ENCODE results near the gene PREX1.
"Not testable (repeated sequence)": the region's sequence is repeated elsewhere in the genome, so short reads cannot be mapped to it uniquely, and the experiment has no call there.

Gene PREX1

DNA sequence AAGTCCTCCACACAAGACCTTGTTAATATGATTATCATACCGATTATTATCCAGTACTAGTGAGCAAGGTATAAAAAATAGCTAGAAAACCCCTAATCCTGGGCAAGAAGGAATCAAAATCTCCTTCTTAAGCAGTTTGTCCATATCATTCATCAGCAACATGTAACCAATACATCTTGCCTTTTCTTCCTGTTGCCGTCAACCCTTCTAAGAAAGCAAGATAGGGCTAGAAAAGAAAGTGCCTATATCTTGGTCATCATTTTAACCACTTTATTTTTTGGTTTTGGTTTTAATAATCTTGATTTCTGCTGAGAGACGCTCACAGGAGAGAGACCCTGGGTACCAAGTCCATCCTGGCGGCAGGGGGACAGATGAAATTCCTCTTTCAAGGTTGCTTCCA, 27.2 kb upstream of the PREX1 start:
- H3K9me3 Mint-ChIP-seq: peaks cover 11% of the 10 kb centered on the region
- H3K27ac Mint-ChIP-seq: peak overlapping the region; percentile 66
- DNase-seq (ENCODE audit: low spot score): no peak
- peak overlapping the region; percentile 15 for H3K4me3 Mint-ChIP-seq
- peaks cover 3% of the 10 kb centered on the region for H3K27me3 Mint-ChIP-seq (ENCODE audit: low read depth)
- H3K4me1 Mint-ChIP-seq (ENCODE audit: low read depth): peaks cover 11% of the 10 kb centered on the region
- H3K36me3 Mint-ChIP-seq (ENCODE audit: low read depth): no peaks in the 10 kb centered on the region

DNA sequence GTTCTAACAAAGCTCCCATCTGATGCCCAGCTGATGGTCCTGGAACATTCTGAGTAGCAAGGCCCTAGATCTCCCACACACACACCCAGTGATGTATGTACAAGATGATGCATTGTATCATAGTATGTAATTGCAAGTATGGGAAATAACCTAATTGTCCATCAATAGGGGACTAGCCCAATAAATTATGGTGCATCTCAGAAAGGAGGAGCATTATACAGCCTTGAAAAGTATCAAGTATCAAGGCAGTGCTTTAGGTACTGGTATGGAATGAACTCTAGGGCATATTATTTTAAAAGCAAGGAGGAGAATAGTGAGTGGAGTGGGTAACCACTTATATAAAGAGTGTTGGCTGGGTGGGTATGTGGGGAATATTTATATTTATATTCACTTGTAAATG, 24.8 kb upstream of the PREX1 start:
- Mint-ChIP-seq H3K27ac (no peak overlapping the region), H3K27me3 (ENCODE audit: low read depth) (peaks cover 8% of the 10 kb centered on the region), H3K9me3 (peaks cover 11% of the 10 kb centered on the region), H3K4me1 (ENCODE audit: low read depth) (peaks cover 11% of the 10 kb centered on the region), H3K4me3 (no peak overlapping the region), H3K36me3 (ENCODE audit: low read depth) (no peaks in the 10 kb centered on the region)
- no peak for DNase-seq (ENCODE audit: low spot score)

- Mint-ChIP-seq H3K27me3 (ENCODE audit: low read depth) (peaks cover 8% of the 10 kb centered on the region), H3K4me3 (no peak overlapping the region), H3K36me3 (ENCODE audit: low read depth) (no peaks in the 10 kb centered on the region), H3K27ac (no peak overlapping the region), H3K4me1 (ENCODE audit: low read depth) (peaks cover 13% of the 10 kb centered on the region), H3K9me3 (peaks cover 11% of the 10 kb centered on the region)
- DNase-seq (ENCODE audit: low spot score): no peak
Measured at GRCh38 chr20:48851579-48851978, 23.8 kb upstream of the PREX1 start.

GRCh38 chr20:48850977-48851299, 23.1 kb upstream of the PREX1 start:
- no peak for DNase-seq (ENCODE audit: low spot score)
- H3K27me3 Mint-ChIP-seq (ENCODE audit: low read depth): peaks cover 8% of the 10 kb centered on the region
- H3K27ac Mint-ChIP-seq: no peak overlapping the region
- peaks cover 13% of the 10 kb centered on the region for H3K4me1 Mint-ChIP-seq (ENCODE audit: low read depth)
- peaks cover 11% of the 10 kb centered on the region for H3K9me3 Mint-ChIP-seq
- H3K36me3 Mint-ChIP-seq (ENCODE audit: low read depth): no peaks in the 10 kb centered on the region
- H3K4me3 Mint-ChIP-seq: no peak overlapping the region

- Mint-ChIP-seq H3K36me3 (ENCODE audit: low read depth) (no peaks in the 10 kb centered on the region), H3K9me3 (peaks cover 11% of the 10 kb centered on the region), H3K27ac (no peak overlapping the region), H3K4me3 (no peak overlapping the region), H3K4me1 (ENCODE audit: low read depth) (peaks cover 13% of the 10 kb centered on the region), H3K27me3 (ENCODE audit: low read depth) (peaks cover 8% of the 10 kb centered on the region)
- DNase-seq (ENCODE audit: low spot score): no peak
Measured at GRCh38 chr20:48850257-48850976, 22.6 kb upstream of the PREX1 start.

DNA sequence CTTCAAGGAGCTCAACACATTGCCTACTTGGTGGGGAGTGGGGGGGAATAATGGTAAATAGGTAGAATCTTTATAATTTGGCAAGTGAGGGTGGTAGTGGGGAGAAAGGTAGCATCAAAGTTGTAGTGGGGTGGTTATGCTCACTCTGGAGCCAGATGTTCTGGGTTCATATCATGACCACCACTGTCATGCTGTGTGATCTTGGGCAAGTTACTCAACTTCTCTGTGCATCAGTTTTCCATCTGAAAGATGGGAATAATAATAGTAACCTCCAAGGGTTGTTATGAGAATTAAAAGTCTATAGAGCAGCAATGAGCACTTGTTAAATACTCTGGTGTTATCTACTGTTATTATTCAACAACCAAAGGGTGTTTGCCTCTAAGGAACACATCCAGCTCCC, 22.0 kb upstream of the PREX1 start:
- Mint-ChIP-seq H3K9me3 (peaks cover 11% of the 10 kb centered on the region), H3K36me3 (ENCODE audit: low read depth) (no peaks in the 10 kb centered on the region), H3K27me3 (ENCODE audit: low read depth) (peaks cover 8% of the 10 kb centered on the region), H3K4me1 (ENCODE audit: low read depth) (peaks cover 7% of the 10 kb centered on the region), H3K27ac (no peak overlapping the region), H3K4me3 (no peak overlapping the region)
- no peak for DNase-seq (ENCODE audit: low spot score)

GRCh38 chr20:48849299-48849698, 21.5 kb upstream of the PREX1 start:
- Mint-ChIP-seq H3K9me3 (peaks cover 11% of the 10 kb centered on the region), H3K27me3 (ENCODE audit: low read depth) (peaks cover 8% of the 10 kb centered on the region), H3K4me1 (ENCODE audit: low read depth) (peaks cover 2% of the 10 kb centered on the region), H3K4me3 (no peak overlapping the region), H3K27ac (no peak overlapping the region), H3K36me3 (ENCODE audit: low read depth) (no peaks in the 10 kb centered on the region)
- no peak for DNase-seq (ENCODE audit: low spot score)

GRCh38 chr20:48847498-48848205, 19.9 kb upstream of the PREX1 start:
- Mint-ChIP-seq H3K36me3 (ENCODE audit: low read depth) (no peaks in the 10 kb centered on the region), H3K9me3 (peaks cover 2% of the 10 kb centered on the region), H3K4me3 (no peak overlapping the region), H3K27me3 (ENCODE audit: low read depth) (peaks cover 10% of the 10 kb centered on the region), H3K4me1 (ENCODE audit: low read depth) (peaks cover 2% of the 10 kb centered on the region), H3K27ac (no peak overlapping the region)
- DNase-seq (ENCODE audit: low spot score): peak; percentile 19

GRCh38 chr20:48846516-48847492, 19.0 kb upstream of the PREX1 start:
- no peaks in the 10 kb centered on the region for H3K9me3 Mint-ChIP-seq
- DNase-seq (ENCODE audit: low spot score): peak; percentile 80
- H3K27ac Mint-ChIP-seq: no peak overlapping the region
- H3K4me1 Mint-ChIP-seq (ENCODE audit: low read depth): peaks cover 2% of the 10 kb centered on the region
- no peak overlapping the region for H3K4me3 Mint-ChIP-seq
- peaks cover 15% of the 10 kb centered on the region for H3K27me3 Mint-ChIP-seq (ENCODE audit: low read depth)
- no peaks in the 10 kb centered on the region for H3K36me3 Mint-ChIP-seq (ENCODE audit: low read depth)

DNA sequence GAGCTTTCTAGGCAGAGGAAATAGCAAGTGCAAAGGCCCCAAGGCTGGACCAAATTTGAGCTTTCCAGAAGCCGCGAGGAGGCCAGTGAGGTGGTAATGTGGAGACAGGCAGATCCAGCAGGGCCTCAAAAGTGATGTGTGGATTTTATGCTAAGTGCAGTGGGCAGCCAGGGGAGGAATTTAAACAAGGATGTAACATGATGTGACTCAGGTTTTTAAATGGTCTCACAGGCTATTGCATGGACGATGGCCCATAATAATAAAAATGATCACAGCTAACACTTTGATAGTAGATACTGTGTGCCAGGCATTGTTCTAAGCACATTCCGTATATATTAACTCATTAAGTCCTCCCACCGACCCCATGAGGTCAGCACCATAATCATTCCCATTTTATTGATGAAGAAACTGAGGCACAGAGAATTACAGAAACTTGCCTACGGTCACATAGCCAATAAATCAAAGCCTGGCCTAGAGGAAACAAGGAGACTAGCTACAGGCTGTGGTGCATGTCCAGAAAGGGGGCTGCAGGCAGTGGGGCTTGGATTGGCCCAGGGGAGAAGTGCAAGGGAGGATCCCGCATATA, 18.0 kb upstream of the PREX1 start:
- H3K4me1 Mint-ChIP-seq (ENCODE audit: low read depth): peaks cover 2% of the 10 kb centered on the region
- no peak for DNase-seq (ENCODE audit: low spot score)
- H3K4me3 Mint-ChIP-seq: no peak overlapping the region
- H3K27ac Mint-ChIP-seq: no peak overlapping the region
- H3K27me3 Mint-ChIP-seq (ENCODE audit: low read depth): peaks cover 17% of the 10 kb centered on the region
- no peaks in the 10 kb centered on the region for H3K9me3 Mint-ChIP-seq
- no peaks in the 10 kb centered on the region for H3K36me3 Mint-ChIP-seq (ENCODE audit: low read depth)

DNA sequence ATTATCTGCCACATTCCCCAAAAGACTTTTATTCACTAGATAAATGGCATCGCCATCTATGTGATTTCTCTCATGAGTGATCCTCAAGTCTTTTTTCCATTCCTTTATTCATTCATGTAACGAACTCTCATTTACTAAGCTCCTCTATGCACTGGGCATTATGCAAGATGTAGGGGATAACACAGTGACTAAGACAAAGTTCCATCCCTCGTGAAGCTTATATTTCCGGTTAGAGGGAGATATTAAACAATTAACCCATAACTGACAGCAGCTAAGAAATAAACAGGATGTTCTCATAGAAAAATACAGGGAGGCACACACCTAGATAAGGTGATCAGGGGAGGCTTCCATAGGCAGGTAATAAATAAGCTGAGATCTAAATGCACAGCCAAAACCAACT, 17.2 kb upstream of the PREX1 start:
- no peaks in the 10 kb centered on the region for H3K36me3 Mint-ChIP-seq (ENCODE audit: low read depth)
- peaks cover 2% of the 10 kb centered on the region for H3K4me1 Mint-ChIP-seq (ENCODE audit: low read depth)
- no peak for DNase-seq (ENCODE audit: low spot score)
- H3K9me3 Mint-ChIP-seq: no peaks in the 10 kb centered on the region
- no peak overlapping the region for H3K27ac Mint-ChIP-seq
- no peak overlapping the region for H3K4me3 Mint-ChIP-seq
- peaks cover 14% of the 10 kb centered on the region for H3K27me3 Mint-ChIP-seq (ENCODE audit: low read depth)

DNA sequence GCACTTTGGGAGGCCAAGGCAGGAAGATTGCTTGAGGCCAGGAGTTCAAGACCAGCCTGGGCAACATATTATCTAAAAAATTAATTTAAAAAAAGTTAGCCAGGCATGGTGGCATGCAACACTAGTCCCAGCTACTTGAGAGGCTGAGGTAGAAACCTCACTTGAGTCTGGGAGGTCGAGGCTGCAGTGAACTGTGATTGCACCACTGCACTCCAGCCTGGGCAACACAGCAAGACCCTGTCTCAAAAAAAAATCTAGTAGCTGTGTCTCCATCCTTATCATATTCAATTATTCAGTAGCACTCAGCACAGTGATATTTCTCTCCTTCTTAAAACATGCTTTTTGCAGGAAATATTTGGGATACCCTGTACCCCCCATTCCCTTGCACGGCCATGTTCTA, 16.1 kb upstream of the PREX1 start:
- H3K27me3 Mint-ChIP-seq (ENCODE audit: low read depth): peaks cover 15% of the 10 kb centered on the region
- H3K4me3 Mint-ChIP-seq; DNase-seq (ENCODE audit: low spot score); H3K36me3 Mint-ChIP-seq (ENCODE audit: low read depth); H3K4me1 Mint-ChIP-seq (ENCODE audit: low read depth); H3K9me3 Mint-ChIP-seq; H3K27ac Mint-ChIP-seq: not testable (repeated sequence)

DNA sequence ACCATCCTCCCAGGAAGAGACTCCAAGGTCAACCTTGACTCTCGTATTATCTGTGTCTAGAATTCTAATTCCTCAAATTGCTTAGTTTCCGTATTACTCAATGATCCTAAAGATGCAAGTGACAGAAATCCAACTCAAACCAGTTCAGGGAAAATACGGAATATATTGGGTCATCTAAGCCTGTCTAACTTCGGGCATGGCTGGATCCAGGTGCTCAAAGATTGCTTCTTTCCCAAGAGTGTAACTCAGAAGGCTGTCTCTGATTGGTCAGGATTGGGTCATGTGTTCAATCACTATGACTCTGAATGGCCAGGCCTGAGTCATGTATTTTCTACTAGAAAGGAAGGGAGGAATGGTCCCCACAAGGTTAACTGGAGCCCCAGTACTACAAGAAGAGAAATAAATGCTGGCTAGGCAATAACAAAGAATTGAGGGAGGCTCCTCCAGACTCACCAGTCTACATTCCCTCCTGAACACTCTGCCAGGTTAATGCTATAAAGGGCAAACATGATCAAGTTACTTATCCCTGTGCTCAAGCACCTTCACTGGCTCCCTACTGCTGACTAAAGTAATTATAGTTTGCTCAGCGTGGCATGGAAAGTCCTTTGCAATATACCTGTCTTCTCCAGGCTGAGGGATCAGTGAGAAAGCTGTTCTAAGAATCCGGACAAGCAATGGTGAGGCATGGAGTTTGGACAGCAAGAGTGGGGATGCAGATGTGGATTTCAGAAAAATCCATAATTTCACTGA, 15.4 kb upstream of the PREX1 start:
- no peak for DNase-seq (ENCODE audit: low spot score)
- H3K9me3 Mint-ChIP-seq: no peaks in the 10 kb centered on the region
- H3K4me1 Mint-ChIP-seq (ENCODE audit: low read depth): peaks cover 5% of the 10 kb centered on the region
- H3K27me3 Mint-ChIP-seq (ENCODE audit: low read depth): peaks cover 15% of the 10 kb centered on the region
- H3K27ac Mint-ChIP-seq: no peak overlapping the region
- H3K4me3 Mint-ChIP-seq: no peak overlapping the region
- H3K36me3 Mint-ChIP-seq (ENCODE audit: low read depth): no peaks in the 10 kb centered on the region
